GDM1 (cell line): ENCODE measurements around the gene TTC21B.
"Not testable (repeated sequence)": the region's sequence is repeated elsewhere in the genome, so short reads cannot be mapped to it uniquely, and the experiment has no call there.

Experiments
- DNase-seq: peaks from one replicate; lab custom pipeline; 2025; lab: John Stamatoyannopoulos, UW

The TTC21B gene

GRCh38 chr2:165886487-165887146 is 67.0 kb downstream of the TTC21B start:
- no peak for DNase-seq

GRCh38 chr2:165877565-165878550 is 75.7 kb downstream of the TTC21B start:
- no peak for DNase-seq

- DNase-seq, result no peak
Observed at GRCh38 chr2:165876712-165877111, 76.9 kb downstream of the TTC21B start.

GRCh38 chr2:165876269-165876668 is 77.3 kb downstream of the TTC21B start:
- no peak for DNase-seq

- DNase-seq, result peak; percentile 3
Observed at GRCh38 chr2:165874445-165875039, 79.0 kb downstream of the TTC21B start.

- DNase-seq, result no peak
Observed at GRCh38 chr2:165872101-165872791, 81.3 kb downstream of the TTC21B start.

GRCh38 chr2:165871025-165871424 is 82.6 kb downstream of the TTC21B start:
- no peak for DNase-seq

- DNase-seq, result no peak
Observed at GRCh38 chr2:165870346-165870745, 83.2 kb downstream of the TTC21B start.

GRCh38 chr2:165868211-165868610 is 85.4 kb downstream of the TTC21B start:
- DNase-seq, result no peak

- DNase-seq, result no peak
Observed at GRCh38 chr2:165864296-165864695, 89.3 kb downstream of the TTC21B start.

- no peak for DNase-seq
Observed at GRCh38 chr2:165863810-165864261, 89.7 kb downstream of the TTC21B start.

GRCh38 chr2:165861083-165861482 is 92.5 kb downstream of the TTC21B start:
- DNase-seq, result not testable (repeated sequence)

GRCh38 chr2:165859723-165860122 is 93.9 kb downstream of the TTC21B start:
- not testable (repeated sequence) for DNase-seq

- no peak for DNase-seq
Observed at GRCh38 chr2:165857876-165858275, 95.7 kb downstream of the TTC21B start.

- DNase-seq, result no peak
Observed at GRCh38 chr2:165852394-165852793, 101.2 kb downstream of the TTC21B start.

GRCh38 chr2:165847001-165847400 is 106.6 kb downstream of the TTC21B start:
- no peak for DNase-seq

- DNase-seq, result no peak
Observed at GRCh38 chr2:165846056-165846455, 107.5 kb downstream of the TTC21B start.

GRCh38 chr2:165844216-165844615 is 109.4 kb downstream of the TTC21B start:
- DNase-seq, result no peak

GRCh38 chr2:165843351-165843750 is 110.2 kb downstream of the TTC21B start:
- no peak for DNase-seq

- DNase-seq, result no peak
Observed at GRCh38 chr2:165840333-165840958, 113.1 kb downstream of the TTC21B start.

- DNase-seq, result no peak
Observed at GRCh38 chr2:165839610-165840009, 114.0 kb downstream of the TTC21B start.

GRCh38 chr2:165837122-165837521 is 116.5 kb downstream of the TTC21B start:
- no peak for DNase-seq
